A549 (cell line): Measurements from ENCODE around the gene LRPPRC.

ENCODE experiments used
- BHLHE40 ChIP-seq: IDR thresholded peaks from 2 replicates; pipeline ENCODE4 v1.6.1; 2012; ENCODE audit warnings: low read depth, low read length, inconsistent platforms
- EP300 ChIP-seq, 2 experiments: fragments of >200 bp; sonication (Bioruptor Twin); formaldehyde crosslinking; IDR thresholded peaks; 2 replicates in 1 of 2; 3 replicates in 1 of 2; pipeline ENCODE4 v1.6.1; 2016 to 2017
- JUNB ChIP-seq: fragments of >200 bp; sonication (Bioruptor Twin); formaldehyde crosslinking; IDR thresholded peaks from 2 replicates; pipeline ENCODE4 v1.6.1; 2016
- POLR2A ChIP-seq: IDR thresholded peaks from 2 replicates; pipeline ENCODE4 v1.6.1; 2012; ENCODE audit warnings: mild to moderate bottlenecking, low read length
- RAD21 ChIP-seq, 2 experiments: fragments of >200 bp in 1 of 2; sonication (Bioruptor Twin) in 1 of 2; formaldehyde crosslinking in 1 of 2; IDR thresholded peaks in 1 of 2; conservative IDR thresholded peaks in 1 of 2; 2 replicates in 1 of 2; 3 replicates in 1 of 2; pipeline ENCODE4 v1.6.1; 2012 to 2018; ENCODE audit warnings: inconsistent platforms in 1 of 2
- RFX5 ChIP-seq: fragments of 450-650 bp; IDR thresholded peaks from 2 replicates; pipeline ENCODE4 v1.7.1; 2014; ENCODE audit warnings: antibody characterized with exemption, mild to moderate bottlenecking, moderate library complexity
- RNF2 ChIP-seq: fragments of 200-600 bp; sonication (generic); IDR thresholded peaks from 2 replicates; pipeline ENCODE4 v1.6.1; 2016; ENCODE audit warnings: low read depth, mild to moderate bottlenecking, antibody characterized with exemption, moderate library complexity, borderline replicate concordance
- ZSCAN20 ChIP-seq: fragments of 250-450 bp; sonication (Bioruptor Pico); IDR thresholded peaks from 2 replicates; pipeline ENCODE4 v1.8.0; 2022; ENCODE audit warnings: mild to moderate bottlenecking, moderate library complexity
- TF ChIP-seq, protein P1 (sequence below): fragments of >200 bp; sonication (Bioruptor Twin); formaldehyde crosslinking; IDR thresholded peaks from 3 replicates; pipeline ENCODE4 v1.5.1; 2016

GRCh38 chr2:43872151-43872550, 123.6 kb downstream of the LRPPRC start:
- TF ChIP-seq RNF2 = no peak
- TF ChIP-seq, protein P1, sequence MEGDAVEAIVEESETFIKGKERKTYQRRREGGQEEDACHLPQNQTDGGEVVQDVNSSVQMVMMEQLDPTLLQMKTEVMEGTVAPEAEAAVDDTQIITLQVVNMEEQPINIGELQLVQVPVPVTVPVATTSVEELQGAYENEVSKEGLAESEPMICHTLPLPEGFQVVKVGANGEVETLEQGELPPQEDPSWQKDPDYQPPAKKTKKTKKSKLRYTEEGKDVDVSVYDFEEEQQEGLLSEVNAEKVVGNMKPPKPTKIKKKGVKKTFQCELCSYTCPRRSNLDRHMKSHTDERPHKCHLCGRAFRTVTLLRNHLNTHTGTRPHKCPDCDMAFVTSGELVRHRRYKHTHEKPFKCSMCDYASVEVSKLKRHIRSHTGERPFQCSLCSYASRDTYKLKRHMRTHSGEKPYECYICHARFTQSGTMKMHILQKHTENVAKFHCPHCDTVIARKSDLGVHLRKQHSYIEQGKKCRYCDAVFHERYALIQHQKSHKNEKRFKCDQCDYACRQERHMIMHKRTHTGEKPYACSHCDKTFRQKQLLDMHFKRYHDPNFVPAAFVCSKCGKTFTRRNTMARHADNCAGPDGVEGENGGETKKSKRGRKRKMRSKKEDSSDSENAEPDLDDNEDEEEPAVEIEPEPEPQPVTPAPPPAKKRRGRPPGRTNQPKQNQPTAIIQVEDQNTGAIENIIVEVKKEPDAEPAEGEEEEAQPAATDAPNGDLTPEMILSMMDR = no peak
- no peak for TF ChIP-seq POLR2A
- TF ChIP-seq RAD21 (conservative IDR thresholded peaks at IDR 0.05 in 1 of 2, IDR thresholded peaks at IDR 0.05 in 1 of 2) = no peak
- TF ChIP-seq EP300 (IDR thresholded peaks at IDR 0.05) = no peak
- no peak for TF ChIP-seq JUNB
- no peak for TF ChIP-seq RFX5
- no peak for TF ChIP-seq ZSCAN20
- TF ChIP-seq BHLHE40 = no peak
